ENCODE measurements around the gene CCDC192.
"Not testable (repeated sequence)": the region's sequence is repeated elsewhere in the genome, so short reads cannot be mapped to it uniquely, and the experiment has no call there.

CCDC192 gene, protein sequence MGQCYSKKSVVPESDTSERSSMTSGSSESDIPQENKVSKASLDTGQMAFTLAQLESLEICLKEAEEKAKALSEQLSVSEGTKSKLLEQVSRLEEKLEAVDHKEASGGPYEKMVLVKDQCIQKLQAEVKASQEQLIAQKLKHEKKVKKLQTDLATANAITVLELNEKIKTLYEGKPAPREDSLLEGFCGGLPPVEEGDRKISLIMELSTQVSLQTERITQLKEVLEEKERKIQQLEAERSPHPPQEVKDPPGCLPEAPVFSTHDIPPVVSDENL

DNA sequence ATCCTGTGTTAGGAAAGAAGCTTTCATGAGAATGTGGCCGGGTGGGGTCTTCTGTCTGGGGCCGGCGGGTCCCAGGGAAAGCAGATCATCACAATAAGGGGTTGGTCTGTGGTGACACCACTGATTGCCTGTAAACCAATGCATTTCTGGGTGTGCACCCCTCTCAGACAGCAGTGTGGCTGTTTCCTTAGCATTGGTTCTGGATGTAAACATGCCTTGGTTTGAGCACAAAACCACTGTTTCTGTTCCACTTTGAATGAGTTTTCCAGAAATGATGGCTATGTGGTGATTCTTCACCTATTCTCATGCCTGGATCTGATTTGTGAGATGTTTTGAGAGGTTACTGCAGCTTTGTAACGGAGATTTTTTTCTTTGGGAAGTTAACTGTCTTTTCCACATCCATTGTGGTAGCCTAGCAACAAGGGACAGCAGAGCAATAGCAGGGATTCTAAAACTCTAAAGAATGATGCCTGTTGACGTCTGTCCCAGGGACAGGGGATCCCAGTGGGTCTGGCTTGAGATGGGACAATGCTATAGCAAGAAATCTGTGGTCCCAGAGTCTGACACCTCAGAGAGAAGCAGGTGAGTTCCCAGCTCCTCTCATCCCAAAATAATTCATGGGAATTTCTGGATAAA lies at the start of gene CCDC192:
Gene CCDC192 (plus strand): TSS at position 466 of the 636 bp plus-strand sequence. CDS start 55 bp downstream, at position 521.
- DNase-seq (ENCODE audit: low read depth in 1 of 2, low spot score in 1 of 2), result no peak

DNA sequence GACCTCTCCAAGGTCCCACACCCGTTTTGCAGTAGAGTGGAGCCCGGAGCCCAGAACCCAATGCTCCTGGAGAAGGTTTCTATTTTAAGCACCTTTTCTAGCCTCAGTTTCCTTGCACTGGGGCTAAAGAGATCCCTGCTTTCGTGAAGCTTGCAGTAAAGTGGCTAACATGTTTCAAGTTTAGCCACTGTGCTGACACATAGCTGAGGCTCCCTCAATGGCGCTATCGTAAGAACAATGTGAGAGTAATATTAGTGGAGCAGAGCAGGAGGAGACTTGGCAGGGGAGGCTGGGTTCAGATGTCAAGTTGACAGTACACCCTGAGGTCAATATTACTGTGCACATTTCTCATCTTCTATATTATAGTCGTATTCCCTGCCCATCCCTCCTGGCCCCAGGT lies 46.4 kb upstream of the CCDC192 start:
- no peak for DNase-seq (ENCODE audit: low read depth in 1 of 2, low spot score in 1 of 2)

DNA sequence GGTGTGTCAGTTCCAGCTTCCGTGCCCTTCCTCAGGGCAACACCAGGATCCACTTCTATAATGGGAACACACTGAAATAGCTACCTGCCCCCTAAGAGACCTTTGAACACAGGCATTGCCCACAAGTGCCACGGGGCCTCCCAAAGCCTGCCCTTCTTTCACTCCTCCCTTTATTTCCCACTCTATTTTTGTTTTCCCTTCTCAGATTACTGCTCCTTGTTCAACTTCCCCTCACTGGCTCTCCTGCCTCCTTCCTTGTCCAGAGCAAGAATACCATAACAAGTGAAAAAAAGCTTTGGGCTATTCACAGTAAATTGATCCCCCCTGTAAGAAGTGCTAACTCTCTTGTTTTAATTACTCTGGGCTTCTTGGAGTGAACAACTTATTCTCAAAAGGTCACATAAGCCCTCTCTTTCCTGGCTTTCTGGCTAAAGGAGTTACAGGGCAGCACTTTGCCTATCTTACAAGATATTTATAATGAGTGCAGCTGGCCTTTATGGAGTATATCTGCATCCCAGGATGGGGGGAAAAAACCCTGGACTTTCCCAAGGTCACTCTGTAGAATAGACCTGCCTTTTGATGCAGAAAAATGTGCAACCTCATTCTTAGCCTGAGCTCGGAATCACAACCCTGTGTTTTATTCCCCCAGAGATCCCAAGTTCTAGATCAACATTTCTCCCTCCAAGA lies 43.0 kb upstream of the CCDC192 start:
- no peak for DNase-seq (ENCODE audit: low read depth in 1 of 2, low spot score in 1 of 2)

DNA sequence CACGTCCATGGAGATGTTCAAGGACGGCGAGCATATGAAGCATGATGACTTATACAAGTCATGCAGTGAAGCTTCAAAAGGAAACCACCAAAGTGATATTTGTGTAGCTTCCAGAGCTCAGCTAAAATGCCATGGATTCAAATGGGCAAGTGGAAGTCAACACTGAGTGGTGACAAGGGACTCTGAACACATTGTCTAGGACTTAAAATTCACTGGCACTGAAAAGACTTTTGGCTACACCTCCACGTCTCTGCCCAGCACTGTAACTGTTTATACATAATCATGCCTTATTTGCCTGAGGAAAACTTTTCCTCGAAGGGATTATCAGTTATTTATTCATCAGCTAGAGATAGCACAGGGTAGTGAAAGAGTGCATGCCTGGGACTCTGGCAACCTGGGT lies 39.1 kb upstream of the CCDC192 start:
- no peak for DNase-seq (ENCODE audit: low read depth in 1 of 2, low spot score in 1 of 2)

DNA sequence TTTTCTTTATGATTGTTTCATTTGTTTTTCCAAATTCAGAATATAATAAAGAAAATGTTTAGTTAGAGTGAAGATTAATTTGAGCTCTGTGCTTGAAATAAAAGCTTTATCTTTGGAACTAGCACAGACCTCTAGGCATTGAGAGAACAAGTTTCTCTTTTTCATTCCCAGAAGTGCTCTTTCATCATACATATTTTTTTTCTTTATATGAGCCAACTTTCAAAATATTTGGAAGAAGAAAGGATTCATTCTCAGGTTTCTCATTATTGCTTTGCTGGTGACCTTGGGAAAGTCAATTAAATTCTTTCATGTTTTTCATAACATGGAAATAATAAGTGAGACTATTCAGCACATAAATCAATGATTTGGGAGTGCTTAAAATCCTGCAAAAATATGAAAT lies 37.5 kb upstream of the CCDC192 start:
- DNase-seq (ENCODE audit: low read depth in 1 of 2, low spot score in 1 of 2), result no peak

DNA sequence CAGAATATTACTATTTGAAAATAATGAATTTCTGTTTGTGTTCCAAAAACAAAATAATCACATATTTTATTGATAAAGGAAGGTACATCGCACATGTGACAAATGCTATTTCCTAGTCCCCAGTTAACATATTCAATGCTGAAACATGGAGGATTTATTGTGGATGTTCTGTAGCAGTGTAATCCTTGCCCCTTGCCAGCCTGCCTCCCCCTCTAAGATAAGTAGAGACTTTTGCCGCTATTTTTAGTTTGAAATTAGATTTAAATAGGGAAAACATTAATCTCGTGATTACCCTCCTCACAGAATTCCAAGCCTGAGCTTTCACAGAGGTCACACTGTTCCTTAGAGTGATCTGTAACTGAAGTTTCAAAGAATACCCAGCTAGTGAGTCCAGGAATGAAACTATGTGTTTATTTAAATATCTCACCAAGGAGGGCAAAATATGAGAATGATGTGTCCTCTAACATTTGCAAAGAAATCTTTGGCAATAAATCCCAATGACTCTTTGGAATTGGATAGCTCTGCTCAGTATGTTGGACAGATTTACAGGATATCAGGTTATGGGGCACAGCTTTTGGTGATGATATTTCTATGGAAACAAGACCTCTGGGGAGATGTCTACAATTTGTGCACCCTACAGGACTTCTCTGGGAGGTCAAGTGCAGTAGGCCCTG lies 37.0 kb upstream of the CCDC192 start:
- DNase-seq (ENCODE audit: low read depth in 1 of 2, low spot score in 1 of 2), result no peak

DNA sequence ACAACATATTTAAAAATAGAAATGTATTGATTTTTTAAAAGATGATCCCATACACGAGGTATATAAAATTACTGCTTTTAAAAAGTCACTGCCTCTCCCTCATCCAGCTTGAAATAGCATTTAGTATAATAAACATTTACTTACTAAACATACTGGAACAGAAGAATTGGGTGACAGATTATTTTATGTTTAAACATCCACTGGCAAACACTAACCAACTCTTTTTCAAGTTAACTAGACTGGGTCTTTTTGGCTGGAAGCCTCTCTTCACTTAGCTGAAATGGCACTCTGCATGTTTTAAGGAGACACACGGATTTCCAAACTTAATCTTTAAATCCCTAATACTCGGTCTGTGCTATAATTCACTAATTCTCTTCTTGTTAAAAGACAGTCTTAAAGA lies 35.3 kb upstream of the CCDC192 start:
- DNase-seq (ENCODE audit: low read depth in 1 of 2, low spot score in 1 of 2), result no peak

DNA sequence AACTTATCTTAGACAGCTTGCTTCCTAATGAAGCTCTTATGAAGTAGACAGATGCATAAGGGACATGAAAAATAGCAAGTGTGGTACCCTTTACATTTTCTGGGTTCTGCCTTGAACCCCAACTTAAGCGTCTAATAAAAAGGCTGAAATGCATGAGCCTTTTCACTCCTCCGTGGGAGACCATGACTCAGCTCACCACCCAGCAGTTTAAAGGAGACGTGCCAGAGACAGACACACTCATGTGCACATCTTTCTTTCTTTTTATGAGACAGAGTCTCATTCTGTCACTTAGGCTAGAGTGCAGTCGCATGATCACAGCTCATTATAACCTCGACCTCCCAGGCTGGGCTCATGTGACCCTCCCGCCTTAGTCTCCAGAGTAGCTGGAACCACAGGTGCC lies 32.0 kb upstream of the CCDC192 start:
- no peak for DNase-seq (ENCODE audit: low read depth in 1 of 2, low spot score in 1 of 2)

DNA sequence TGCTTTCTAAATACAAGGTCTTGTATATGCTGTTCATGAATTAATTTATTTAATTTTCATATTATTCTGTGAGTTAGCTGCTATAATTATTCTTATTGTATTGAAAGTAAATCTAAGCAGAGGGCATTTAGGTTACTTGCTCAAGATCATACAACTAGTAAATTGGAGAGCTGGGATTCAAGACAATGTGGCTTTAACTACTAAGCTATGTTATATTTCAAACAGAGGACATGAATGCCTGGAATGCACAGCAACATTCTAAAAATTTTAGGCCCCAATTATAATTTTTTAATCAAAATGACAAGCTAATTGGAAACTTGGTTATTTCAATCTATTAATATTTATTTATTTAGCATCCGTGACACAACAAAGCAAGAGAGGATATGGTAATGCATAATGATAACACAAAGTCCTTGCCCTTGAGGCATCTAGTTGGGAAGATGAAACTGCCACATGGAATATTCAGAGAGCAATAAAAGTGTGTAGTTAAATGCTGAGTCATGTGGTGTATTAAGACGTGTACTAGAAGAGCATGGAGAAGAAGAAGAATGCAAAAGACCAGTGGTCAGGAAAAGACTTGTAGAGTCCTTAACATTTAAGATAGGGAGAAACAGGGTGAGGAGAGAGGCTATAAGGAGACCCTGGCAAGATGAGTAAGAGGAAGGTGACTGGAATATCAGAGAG lies 29.9 kb upstream of the CCDC192 start:
- no peak for DNase-seq (ENCODE audit: low read depth in 1 of 2, low spot score in 1 of 2)

DNA sequence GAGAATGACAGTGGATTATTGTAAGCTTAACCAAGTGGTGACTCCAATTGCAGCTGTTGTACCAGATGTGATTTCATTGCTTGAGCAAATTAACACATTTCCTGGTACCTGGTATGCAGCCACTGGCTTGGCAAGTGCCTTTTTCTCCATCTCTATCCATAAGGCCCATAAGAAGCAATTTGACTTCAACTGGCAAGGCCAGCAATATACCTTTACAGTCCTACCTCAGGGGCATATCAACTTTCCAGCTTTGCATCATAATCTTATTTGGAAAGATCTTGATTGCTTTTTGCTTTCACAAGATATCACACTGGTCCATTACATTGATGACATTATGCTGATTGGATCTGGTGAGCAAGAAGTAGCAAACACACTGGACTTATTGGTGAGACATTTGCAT lies 26.2 kb upstream of the CCDC192 start:
- DNase-seq (ENCODE audit: low read depth in 1 of 2, low spot score in 1 of 2), result not testable (repeated sequence)

DNA sequence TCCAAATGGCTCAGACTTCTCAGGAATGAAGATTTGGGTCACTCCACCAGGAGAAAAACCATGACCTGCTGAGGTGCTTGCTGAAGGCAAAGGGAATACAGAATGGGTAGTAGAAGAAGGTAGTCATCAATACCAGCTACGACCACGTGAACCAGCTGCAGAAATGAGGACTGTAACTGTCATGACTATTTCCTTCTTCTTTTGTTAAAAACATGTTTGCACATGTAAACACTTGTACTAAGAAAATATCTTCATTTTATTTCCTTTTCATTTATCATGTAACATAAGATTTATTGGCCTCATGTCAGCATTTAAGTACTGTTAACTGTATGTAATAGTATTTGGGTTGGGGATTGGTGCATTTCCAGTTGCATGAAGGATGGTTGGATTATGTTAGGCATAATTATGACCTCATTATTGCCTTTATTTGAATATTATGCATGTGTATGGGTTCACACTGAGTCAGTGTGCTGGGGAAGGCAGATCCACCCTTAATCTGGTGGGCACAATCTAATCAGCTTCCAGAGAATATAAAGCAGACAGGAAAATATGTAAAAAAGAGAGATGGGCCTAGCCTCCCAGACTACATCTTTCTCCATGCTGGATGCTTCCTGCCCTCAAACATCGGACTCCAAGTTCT lies 23.4 kb upstream of the CCDC192 start:
- DNase-seq (ENCODE audit: low read depth in 1 of 2, low spot score in 1 of 2), result not testable (repeated sequence)

DNA sequence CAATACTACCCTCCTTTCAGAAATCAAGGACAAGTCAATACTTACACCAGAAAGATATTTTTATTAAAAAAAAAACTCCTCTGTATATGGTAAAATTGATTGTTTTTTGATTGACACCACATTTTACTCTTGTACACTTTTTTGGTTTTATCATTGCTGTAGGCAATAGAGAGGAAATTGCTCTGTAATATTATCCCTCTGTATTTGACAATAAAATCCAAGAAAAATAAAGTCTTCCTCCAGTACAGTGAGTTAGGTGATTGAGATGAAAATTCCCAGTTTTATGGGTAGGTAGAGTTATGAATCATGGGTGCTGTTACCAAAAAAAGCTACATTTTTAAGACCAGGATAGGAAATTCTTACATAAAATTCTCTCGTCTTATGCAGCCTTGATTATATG lies 22.6 kb upstream of the CCDC192 start:
- DNase-seq (ENCODE audit: low read depth in 1 of 2, low spot score in 1 of 2), result no peak

DNA sequence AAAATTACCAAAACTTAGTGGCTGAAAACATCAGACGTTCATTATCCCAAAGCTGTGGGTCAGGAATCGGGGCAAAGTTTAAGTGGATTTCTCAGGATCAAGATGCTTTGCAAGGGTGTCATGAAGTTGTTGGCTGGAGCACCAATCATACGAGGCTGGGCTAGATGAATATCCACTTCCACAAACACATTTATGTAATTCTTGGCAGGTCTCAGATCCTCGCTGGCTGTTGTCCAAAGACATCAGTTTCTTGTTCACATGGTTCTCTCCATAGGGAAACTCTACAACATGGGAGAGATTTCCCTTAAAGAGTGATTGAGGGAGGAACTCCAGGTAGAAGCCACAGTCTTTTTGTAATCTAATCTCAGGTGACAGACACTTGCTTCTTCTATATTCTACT lies 20.2 kb upstream of the CCDC192 start:
- no peak for DNase-seq (ENCODE audit: low read depth in 1 of 2, low spot score in 1 of 2)

DNA sequence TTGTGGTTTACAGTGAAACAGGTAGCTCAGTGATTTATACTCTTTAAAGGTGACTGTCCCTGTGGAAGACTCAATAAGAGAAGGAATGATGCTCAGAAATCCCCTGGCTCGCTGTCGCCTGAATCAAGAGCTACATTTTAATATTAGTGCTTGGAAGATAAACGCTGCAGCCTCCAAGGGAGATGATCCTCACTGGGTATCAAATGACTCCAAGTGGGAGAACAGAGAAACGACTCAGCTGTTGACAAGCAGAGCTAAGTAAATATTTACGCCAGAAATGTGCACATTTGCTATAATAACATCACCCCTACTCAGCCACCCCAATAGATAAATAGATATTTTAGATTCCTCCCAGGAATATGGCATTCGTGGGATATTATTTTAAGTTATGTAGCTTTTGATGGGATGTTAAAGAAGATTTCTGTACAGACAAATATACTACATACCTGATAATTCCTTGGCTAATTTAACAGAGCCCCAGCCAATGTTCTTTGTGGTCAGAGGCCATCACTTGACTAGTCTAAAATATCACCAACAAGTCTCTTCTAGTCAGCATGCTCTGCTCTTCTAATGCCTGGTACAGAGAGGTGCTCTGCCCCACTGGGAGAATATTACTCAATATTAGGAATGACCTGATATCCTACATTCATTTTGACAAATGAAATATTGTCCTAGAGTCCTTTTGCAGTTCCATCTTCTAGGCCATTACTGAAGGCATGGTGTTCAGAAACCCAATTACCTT lies 18.3 kb upstream of the CCDC192 start:
- no peak for DNase-seq (ENCODE audit: low read depth in 1 of 2, low spot score in 1 of 2)

DNA sequence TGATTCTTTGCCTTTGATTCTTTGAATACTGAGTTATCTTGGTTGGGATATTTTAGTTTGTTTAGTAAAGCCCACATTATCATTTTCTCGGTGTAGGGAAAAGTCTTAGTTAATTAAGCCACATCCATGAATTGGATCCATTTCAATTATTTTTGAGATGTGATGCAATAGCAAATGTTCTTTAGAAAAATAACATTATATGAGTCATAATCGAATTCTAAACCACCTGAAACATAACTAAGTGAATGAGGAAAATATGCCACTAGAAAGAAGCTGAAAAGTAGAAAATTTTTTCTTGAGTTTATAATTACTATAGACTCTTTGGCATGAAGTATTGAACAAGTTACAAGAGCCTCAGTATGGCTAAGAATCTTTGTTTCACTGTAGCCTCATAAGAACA lies 17.5 kb upstream of the CCDC192 start:
- no peak for DNase-seq (ENCODE audit: low read depth in 1 of 2, low spot score in 1 of 2)

DNA sequence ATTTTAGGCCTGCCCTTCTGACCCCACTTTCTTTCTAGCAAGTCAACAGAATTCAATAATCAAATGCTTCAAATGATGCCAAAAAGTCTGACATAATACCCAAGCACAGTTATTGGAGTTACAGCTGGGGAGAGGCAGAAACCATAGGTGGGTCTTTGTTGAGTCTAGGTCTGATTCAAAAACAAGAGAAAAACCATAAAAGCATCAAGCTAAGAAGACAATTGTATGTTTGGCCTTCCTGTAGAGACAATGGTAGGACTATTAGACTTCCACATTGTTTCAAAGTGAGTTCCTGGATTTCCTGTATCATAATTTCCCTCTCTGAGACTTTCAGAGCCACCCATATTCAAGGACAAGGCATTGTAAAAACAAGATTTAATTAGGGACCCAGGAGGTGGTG lies 16.8 kb upstream of the CCDC192 start:
- no peak for DNase-seq (ENCODE audit: low read depth in 1 of 2, low spot score in 1 of 2)

DNA sequence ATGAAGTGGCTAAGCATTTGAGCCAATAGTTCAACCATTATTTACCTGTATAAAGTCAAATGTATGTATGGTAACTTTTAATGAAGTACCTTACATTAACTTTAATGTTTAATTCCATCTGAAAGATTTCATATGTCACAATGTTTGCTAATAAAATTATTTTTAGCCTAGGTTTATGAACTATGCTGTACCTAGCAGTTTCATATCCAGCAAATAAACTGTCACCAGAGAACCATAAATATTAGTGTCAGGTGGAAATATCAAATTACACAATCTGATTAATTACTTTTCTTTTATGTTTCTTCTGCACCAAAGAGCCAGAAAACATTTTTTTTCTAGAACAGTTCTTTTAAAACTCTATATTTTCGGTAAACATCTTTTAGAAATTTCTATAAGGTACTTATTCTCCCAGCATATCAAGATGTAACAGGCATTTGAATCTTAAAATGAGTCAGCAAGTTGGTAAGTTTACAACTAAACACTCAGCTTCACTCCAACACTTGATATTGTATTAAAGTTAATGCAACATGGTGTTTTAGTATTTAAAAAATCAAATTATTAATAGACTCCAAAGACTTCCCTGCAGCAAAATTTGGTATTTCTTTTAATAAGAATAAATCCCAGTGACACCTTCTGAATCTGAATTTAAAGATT lies 8.5 kb upstream of the CCDC192 start:
- no peak for DNase-seq (ENCODE audit: low read depth in 1 of 2, low spot score in 1 of 2)

DNA sequence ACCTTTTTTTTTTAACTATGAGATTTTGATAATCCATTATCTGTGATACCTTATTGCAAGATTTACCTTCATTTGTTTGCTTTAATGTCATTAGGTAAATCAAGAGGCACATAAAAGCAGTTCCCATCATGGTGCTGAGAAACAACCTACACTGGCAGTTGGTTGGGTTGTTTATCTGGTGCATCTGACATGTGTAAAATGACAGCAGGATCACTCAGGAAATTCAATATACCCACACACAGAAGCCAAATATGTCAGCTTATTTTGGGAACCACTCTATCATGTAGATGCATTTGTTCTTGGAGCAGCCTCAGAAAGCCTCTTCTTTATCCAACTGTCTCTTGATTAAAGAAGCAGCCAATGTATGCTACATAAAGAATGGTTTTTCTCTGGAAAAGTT lies 7.8 kb upstream of the CCDC192 start:
- DNase-seq (ENCODE audit: low read depth in 1 of 2, low spot score in 1 of 2), result no peak

DNA sequence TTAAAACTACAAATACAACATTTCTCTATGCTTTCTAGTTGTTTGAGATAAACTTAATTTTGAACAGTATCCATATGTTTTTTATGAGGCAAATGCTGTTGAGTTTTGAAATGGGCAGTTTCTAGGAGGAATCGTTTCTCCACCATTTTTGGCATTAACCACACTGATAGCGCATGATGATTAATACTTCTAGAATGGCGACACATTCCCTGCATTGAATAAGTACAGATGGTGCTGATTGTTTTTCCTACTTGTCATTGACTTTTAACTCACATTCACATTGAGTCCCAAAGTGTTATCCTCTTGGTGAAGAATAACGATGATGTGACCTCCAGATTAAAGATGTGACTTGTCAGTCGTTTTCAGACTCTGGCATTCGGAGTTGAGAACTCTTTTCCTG lies 6.5 kb upstream of the CCDC192 start:
- DNase-seq (ENCODE audit: low read depth in 1 of 2, low spot score in 1 of 2), result no peak
